IMR-90 (cell line): Measurements from ENCODE around the gene TOP3B.

Experiments
- CEBPB ChIP-seq: IDR thresholded peaks from 2 replicates; pipeline ENCODE4 v1.6.1; 2012; ENCODE audit warnings: low read depth, low read length, improper control_type of control experiment
- CTCF ChIP-seq: conservative IDR thresholded peaks from 2 replicates; pipeline ENCODE4 v1.5.1; 2012; ENCODE audit warnings: mild to moderate bottlenecking, low read depth, low read length, improper control_type of control experiment
- ELK1 ChIP-seq: fragments of 150-350 bp; IDR thresholded peaks from 2 replicates; pipeline ENCODE4 v1.6.1; 2016; ENCODE audit warnings: low read depth, mild to moderate bottlenecking, low read length, moderate library complexity, borderline replicate concordance
- MXI1 ChIP-seq: IDR thresholded peaks from 2 replicates; pipeline ENCODE4 v1.6.1; 2012; ENCODE audit warnings: low read depth, mild to moderate bottlenecking, low read length, moderate library complexity, borderline replicate concordance
- POLR2A ChIP-seq: IDR thresholded peaks from 2 replicates; pipeline ENCODE4 v1.6.1; 2012; ENCODE audit warnings: mild to moderate bottlenecking, low read depth, low read length
- RAD21 ChIP-seq: IDR thresholded peaks from 2 replicates; pipeline ENCODE4 v1.6.1; 2012; ENCODE audit warnings: low read length, improper control_type of control experiment
- USF2 ChIP-seq: fragments of 150-350 bp; IDR thresholded peaks from 2 replicates; pipeline ENCODE4 v1.6.1; 2017; ENCODE audit warnings: mild to moderate bottlenecking, antibody characterized with exemption, low read length, low read depth

GRCh38 chr22:21963790-21964211 is 18.8 kb downstream of the TOP3B start:
- TF ChIP-seq CTCF (no peak), POLR2A (no peak), CEBPB (no peak), USF2 (no peak), MXI1 (no peak), ELK1 (no peak), RAD21 (no peak)
